Fibroblast of lung (primary cell): ENCODE results near the gene TOP1. TPM values are rescaled to one million over a fixed set of nuclear protein-coding genes. Genes with fewer than 3 reads are reported as not detected.

Experiments used
- DNase-seq, 2 donors: peaks; one replicate each; pipeline versions ENCODE4 v3.0.0 to v3.0.0-alpha.2; 2010; ENCODE audit warnings: low read depth in 2 of 2
- H2AFZ ChIP-seq: 2 replicates; pipeline ENCODE4 v1.5.1; 2012; ENCODE audit warnings: low read length, control low read depth, inconsistent platforms
- H3K27ac ChIP-seq: 2 replicates; pipeline ENCODE4 v1.5.1; 2011; ENCODE audit warnings: low read length, control low read depth; ENCODE audit not compliant: insufficient read depth
- H3K27me3 ChIP-seq: 2 replicates; pipeline ENCODE4 v1.5.1; 2011; ENCODE audit warnings: mild to moderate bottlenecking, low read length; ENCODE audit not compliant: control insufficient read depth, insufficient read depth
- H3K36me3 ChIP-seq: 2 replicates; pipeline ENCODE4 v1.5.1; 2011; ENCODE audit warnings: low read length; ENCODE audit not compliant: control insufficient read depth, insufficient read depth
- H3K4me1 ChIP-seq: 2 replicates; pipeline ENCODE4 v1.5.1; 2011; ENCODE audit warnings: low read length; ENCODE audit not compliant: control insufficient read depth, insufficient read depth; ENCODE audit errors: extremely low read depth
- H3K4me2 ChIP-seq: 2 replicates; pipeline ENCODE4 v1.5.1; 2011; ENCODE audit warnings: low read length, control low read depth; ENCODE audit not compliant: insufficient read depth; ENCODE audit errors: extremely low read depth
- H3K4me3 ChIP-seq, 4 experiments: fragments of 200-600 bp in 1 of 4; sonication (generic) in 1 of 4; replicated peaks in 1 of 4; 2 replicates each; pipeline ENCODE4 v1.5.1; 2011 to 2016; ENCODE audit warnings: low read length in 4 of 4, low read depth in 3 of 4, mild to moderate bottlenecking in 3 of 4, control low read depth in 2 of 4, inconsistent platforms in 1 of 4, mixed read lengths in 1 of 4; ENCODE audit not compliant: insufficient read depth in 1 of 4; ENCODE audit errors: control extremely low read depth in 1 of 4
- H3K79me2 ChIP-seq: 2 replicates; pipeline ENCODE4 v1.5.1; 2012; ENCODE audit warnings: mild to moderate bottlenecking, low read length, inconsistent platforms; ENCODE audit not compliant: control insufficient read depth, insufficient read depth
- H3K9ac ChIP-seq: 2 replicates; pipeline ENCODE4 v1.5.1; 2011; ENCODE audit warnings: mild to moderate bottlenecking, low read length, control low read depth; ENCODE audit not compliant: insufficient read depth
- H3K9me3 ChIP-seq: 2 replicates; pipeline ENCODE4 v1.5.1; 2012; ENCODE audit warnings: low read depth, low read length; ENCODE audit not compliant: control insufficient read depth, insufficient read depth
- H4K20me1 ChIP-seq: 2 replicates; pipeline ENCODE4 v1.5.1; 2011; ENCODE audit warnings: low read length; ENCODE audit not compliant: control insufficient read depth, insufficient read depth; ENCODE audit errors: extremely low read depth
- EZH2 ChIP-seq: IDR thresholded peaks from 2 replicates; pipeline ENCODE4 v1.5.1; 2012; ENCODE audit warnings: low read length, control low read depth, mild to moderate bottlenecking; ENCODE audit errors: missing control alignments
- polyA plus RNA-seq, 2 donors: library from polyadenylated mRNA; depleted of rRNA in 1 of 2; stranded (reverse) in 1 of 2; unstranded in 1 of 2; fragments of >200 nt; gene quantifications; 2 replicates each; pipeline ENCODE4 v1.2.1, GENCODE V29; 2011 to 2012; ENCODE audit warnings: missing spikeins in 1 of 2
- total RNA-seq: library from RNA; depleted of rRNA; stranded (reverse); fragments of >200 nt; gene quantifications from 2 replicates; pipeline ENCODE4 v1.2.1, GENCODE V29; 2014
- TF ChIP-seq, protein P1 (sequence below), 2 donors: IDR thresholded peaks in 1 of 2; conservative IDR thresholded peaks in 1 of 2; 1 replicate in 1 of 2; 2 replicates in 1 of 2; pipeline ENCODE4 v1.5.1; 2011 to 2012; ENCODE audit warnings: low read length in 2 of 2, control low read depth in 1 of 2, inconsistent platforms in 1 of 2, low read depth in 1 of 2, mild to moderate bottlenecking in 1 of 2

TOP1 gene
- total and polyA plus RNA-seq, 2 donors (not counting 1 experiment from before 2014, with no cell fraction given), result 18.4 to 35.3 TPM

DNA sequence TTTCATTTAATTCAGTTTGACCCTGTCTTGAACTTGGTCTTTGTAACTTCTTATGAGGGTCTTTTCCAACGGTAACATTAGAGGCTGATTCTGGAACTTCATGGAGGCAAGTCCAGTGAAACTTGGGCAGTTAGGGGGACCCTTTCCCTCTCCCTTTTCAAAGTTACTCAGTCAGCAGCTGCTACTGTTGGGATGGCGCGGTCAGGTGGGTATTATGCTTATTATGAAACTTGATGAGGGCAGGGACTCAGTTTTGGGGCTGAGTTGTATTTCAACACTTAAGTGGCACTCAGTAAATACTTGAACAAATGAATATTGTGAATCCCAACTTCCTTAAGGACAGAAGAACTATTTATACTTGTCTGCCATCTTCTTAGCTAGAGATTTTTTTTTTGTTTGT is 20.8 kb downstream of the TOP1 start:
- H3K4me1 ChIP-seq, result peaks cover 24% of the 10 kb centered on the region
- peaks cover 2% of the 10 kb centered on the region for H4K20me1 ChIP-seq
- H3K36me3 ChIP-seq, result no peaks in the 10 kb centered on the region
- no peaks in the 10 kb centered on the region for H3K27me3 ChIP-seq
- H3K4me2 ChIP-seq, result no peak overlapping the region
- no peak overlapping the region for H3K9ac ChIP-seq
- H3K4me3 ChIP-seq, result no peak overlapping the region
- peaks cover 96% of the 10 kb centered on the region for H3K79me2 ChIP-seq
- no peak overlapping the region for H2AFZ ChIP-seq
- no peak overlapping the region for H3K27ac ChIP-seq
- H3K9me3 ChIP-seq, result no peaks in the 10 kb centered on the region
- DNase-seq, result no peak
- no peak for TF ChIP-seq EZH2
- TF ChIP-seq, protein P1, sequence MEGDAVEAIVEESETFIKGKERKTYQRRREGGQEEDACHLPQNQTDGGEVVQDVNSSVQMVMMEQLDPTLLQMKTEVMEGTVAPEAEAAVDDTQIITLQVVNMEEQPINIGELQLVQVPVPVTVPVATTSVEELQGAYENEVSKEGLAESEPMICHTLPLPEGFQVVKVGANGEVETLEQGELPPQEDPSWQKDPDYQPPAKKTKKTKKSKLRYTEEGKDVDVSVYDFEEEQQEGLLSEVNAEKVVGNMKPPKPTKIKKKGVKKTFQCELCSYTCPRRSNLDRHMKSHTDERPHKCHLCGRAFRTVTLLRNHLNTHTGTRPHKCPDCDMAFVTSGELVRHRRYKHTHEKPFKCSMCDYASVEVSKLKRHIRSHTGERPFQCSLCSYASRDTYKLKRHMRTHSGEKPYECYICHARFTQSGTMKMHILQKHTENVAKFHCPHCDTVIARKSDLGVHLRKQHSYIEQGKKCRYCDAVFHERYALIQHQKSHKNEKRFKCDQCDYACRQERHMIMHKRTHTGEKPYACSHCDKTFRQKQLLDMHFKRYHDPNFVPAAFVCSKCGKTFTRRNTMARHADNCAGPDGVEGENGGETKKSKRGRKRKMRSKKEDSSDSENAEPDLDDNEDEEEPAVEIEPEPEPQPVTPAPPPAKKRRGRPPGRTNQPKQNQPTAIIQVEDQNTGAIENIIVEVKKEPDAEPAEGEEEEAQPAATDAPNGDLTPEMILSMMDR (conservative IDR thresholded peaks at IDR 0.05 in 1 of 2, IDR thresholded peaks at IDR 0.05 in 1 of 2; ENCODE audit: low read depth in 1 of 2, low read length in 2 of 2), result no peak

DNA sequence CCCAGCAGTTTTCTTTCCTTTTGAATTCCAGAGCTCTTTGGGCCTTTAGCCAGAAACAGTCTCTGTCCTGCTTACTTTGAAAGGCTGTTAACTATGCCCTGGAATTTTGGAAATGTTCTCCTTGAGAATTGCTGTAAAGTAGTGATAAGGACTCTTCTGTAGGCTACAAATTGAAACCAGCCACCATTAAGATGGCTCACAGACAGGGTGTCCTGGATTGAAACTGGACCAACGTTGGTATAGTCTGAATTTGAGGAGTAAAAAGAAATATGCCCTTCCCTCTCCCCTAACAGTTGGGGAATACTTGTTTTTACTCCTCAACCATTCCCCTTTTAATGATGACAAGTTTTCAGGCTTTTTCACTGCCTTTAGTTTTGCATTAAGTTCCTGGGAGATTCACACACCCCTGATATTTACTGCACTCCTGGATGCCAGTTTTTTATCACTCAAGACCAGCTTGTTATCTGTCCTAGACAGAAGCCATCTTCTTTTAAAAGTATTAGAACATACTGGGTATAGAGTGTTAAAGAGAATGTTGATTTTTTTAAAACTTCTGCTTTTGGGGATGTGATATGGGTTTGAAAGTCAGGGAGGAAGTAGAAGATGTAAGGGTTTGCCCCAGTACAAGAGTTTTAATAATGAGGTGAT is 21.9 kb downstream of the TOP1 start:
- Histone ChIP-seq H3K4me1 (peaks cover 28% of the 10 kb centered on the region), H3K27me3 (no peaks in the 10 kb centered on the region), H3K27ac (no peak overlapping the region), H3K4me2 (peak overlapping the region; percentile 29), H3K79me2 (peaks cover 97% of the 10 kb centered on the region), H3K9ac (no peak overlapping the region), H2AFZ (no peak overlapping the region), H3K36me3 (no peaks in the 10 kb centered on the region), H3K9me3 (no peaks in the 10 kb centered on the region), H4K20me1 (peaks cover 2% of the 10 kb centered on the region), H3K4me3 (no peak overlapping the region)
- peak; percentile 49 to 72 for DNase-seq
- TF ChIP-seq, protein P1 (conservative IDR thresholded peaks at IDR 0.05 in 1 of 2, IDR thresholded peaks at IDR 0.05 in 1 of 2; ENCODE audit: low read depth in 1 of 2, low read length in 2 of 2), result no peak
- TF ChIP-seq EZH2, result no peak

DNA sequence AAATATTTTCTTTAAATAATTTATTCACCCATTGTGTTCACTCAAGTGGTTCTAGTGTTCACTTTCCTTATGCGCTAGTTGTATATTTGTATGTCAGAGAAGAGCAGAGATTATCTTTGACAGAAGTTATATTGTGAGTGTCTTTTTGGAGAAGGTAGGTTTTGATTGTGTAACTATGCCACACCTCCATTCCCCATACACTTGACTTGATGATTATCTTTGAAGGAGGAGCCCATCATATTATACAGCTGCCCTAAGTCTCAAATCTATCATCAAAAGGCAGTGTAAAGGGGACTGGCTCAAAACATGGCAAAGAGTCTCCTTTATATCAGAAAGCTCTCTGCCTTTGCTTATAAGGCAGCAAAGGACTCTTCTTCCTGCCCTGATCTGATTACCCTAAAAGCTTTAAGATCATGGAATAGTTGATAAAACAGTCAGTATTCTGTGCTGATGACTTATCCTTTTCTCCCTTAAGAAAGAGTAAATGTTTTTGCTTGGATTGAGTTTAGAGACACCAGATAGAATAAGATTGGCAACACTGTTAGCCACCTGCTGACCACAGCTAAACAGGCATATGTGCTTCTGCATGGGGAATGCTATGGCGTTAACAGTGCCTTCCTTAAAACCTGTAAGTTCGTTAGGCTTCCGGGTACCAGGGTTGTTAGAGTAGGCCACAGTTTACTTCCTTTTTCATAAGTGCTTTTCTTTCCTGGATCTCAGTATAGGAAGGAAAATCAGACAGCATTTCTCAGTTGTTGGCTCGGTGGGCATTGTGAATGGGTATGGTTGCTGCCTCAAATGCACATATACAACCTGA is 22.6 kb downstream of the TOP1 start:
- Histone ChIP-seq H3K9me3 (no peaks in the 10 kb centered on the region), H3K4me2 (no peak overlapping the region), H3K79me2 (peaks cover 98% of the 10 kb centered on the region), H3K27me3 (no peaks in the 10 kb centered on the region), H3K36me3 (no peaks in the 10 kb centered on the region), H3K4me3 (no peak overlapping the region), H3K9ac (no peak overlapping the region), H3K27ac (no peak overlapping the region), H4K20me1 (peaks cover 2% of the 10 kb centered on the region), H2AFZ (no peak overlapping the region), H3K4me1 (peaks cover 28% of the 10 kb centered on the region)
- no peak for DNase-seq
- TF ChIP-seq, protein P1 (conservative IDR thresholded peaks at IDR 0.05 in 1 of 2, IDR thresholded peaks at IDR 0.05 in 1 of 2; ENCODE audit: low read depth in 1 of 2, low read length in 2 of 2), result no peak
- no peak for TF ChIP-seq EZH2
